Subcutaneous abdominal adipose tissue (tissue), 5 donors: ENCODE measurements around the gene SETBP1.

Experiments used
- H3K27ac ChIP-seq: one replicate; pipeline ENCODE4 v1.7.0; 2013; ENCODE audit warnings: low read depth, mild to moderate bottlenecking, inconsistent platforms, low read length, moderate library complexity
- H3K27me3 ChIP-seq, 5 donors: one replicate each; pipeline ENCODE4 v1.7.0; 2013; ENCODE audit warnings: low read length in 5 of 5, inconsistent platforms in 1 of 5; ENCODE audit not compliant: control insufficient read depth in 5 of 5, insufficient read depth in 4 of 5
- H3K36me3 ChIP-seq, 5 donors: one replicate each; pipeline ENCODE4 v1.7.0; 2013; ENCODE audit warnings: low read length in 5 of 5; ENCODE audit not compliant: control insufficient read depth in 5 of 5, insufficient read depth in 5 of 5
- H3K4me1 ChIP-seq, 5 donors: one replicate each; pipeline ENCODE4 v1.7.0; 2013; ENCODE audit warnings: low read length in 5 of 5, mild to moderate bottlenecking in 3 of 5, moderate library complexity in 1 of 5; ENCODE audit not compliant: control insufficient read depth in 5 of 5, insufficient read depth in 5 of 5
- H3K4me3 ChIP-seq, 5 donors: one replicate each; pipeline ENCODE4 v1.7.0; 2013; ENCODE audit warnings: low read length in 5 of 5, low read depth in 1 of 5
- H3K9ac ChIP-seq, 5 donors: one replicate each; pipeline ENCODE4 v1.7.0; 2013; ENCODE audit warnings: low read length in 5 of 5, mild to moderate bottlenecking in 4 of 5, moderate library complexity in 3 of 5
- H3K9me3 ChIP-seq, 5 donors: one replicate each; pipeline ENCODE4 v1.7.0; 2013; ENCODE audit warnings: low read length in 5 of 5; ENCODE audit not compliant: control insufficient read depth in 5 of 5
- donor health status: healthy.
- donor health status: healthy.
- donor health status: healthy.
- donor health status: healthy.
- donor health status: healthy.

Gene SETBP1

DNA sequence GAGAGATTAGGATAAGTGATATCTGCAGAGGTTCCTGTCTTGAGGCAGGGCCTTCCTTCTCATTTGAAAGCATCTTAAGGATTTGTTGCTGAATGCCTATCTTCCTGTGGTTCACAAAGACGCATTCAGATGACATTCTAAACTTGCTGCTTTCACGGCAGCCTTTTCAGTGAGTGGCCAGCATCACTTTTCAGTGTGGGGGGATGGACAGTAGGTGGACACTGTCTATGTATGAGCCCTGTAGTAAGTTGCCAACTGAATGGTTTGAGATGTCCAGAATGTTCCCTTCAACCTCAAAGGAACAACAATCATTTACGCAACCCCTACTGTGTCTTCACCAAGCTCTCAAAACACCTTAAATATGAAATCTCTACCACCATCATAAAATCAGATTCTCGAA, 46.6 kb downstream of the SETBP1 start:
- H3K36me3 ChIP-seq: no peaks in the 10 kb centered on the region
- H3K27ac ChIP-seq: no peak overlapping the region
- no peaks in the 10 kb centered on the region for H3K9me3 ChIP-seq
- H3K4me1 ChIP-seq: peaks cover 3 to 35% (median 29%) of the 10 kb centered on the region in 5 donors
- no peaks in the 10 kb centered on the region for H3K27me3 ChIP-seq
- no peak overlapping the region for H3K9ac ChIP-seq
- no peak overlapping the region for H3K4me3 ChIP-seq

DNA sequence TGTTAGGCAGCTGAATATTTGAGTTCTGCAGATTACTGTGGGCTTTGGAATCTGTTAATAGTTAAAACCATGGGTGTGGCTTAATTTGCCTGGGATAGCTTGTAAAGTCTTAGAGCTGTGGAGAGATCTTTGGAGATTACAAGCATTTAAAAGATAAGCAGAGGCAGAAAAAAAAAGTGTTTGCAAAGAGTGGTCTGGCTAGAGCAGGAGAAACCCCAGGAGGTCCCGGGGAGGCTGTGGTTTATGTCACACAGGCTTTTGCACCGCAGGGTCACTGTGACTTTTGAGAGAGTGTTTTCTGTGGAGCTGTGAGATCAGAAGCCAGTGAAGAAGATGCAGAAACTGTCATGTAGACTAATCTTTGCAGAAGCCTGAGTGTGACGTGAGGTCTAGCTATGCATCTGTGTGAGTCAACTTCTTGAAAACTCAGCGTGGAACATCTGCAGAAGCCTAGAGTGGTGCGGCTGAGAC, 49.0 kb downstream of the SETBP1 start:
- no peak overlapping the region for H3K4me3 ChIP-seq
- H3K27ac ChIP-seq: no peak overlapping the region

GRCh38 chr18:44730803-44731529, 50.3 kb downstream of the SETBP1 start:
- Histone ChIP-seq H3K27me3 (no peaks in the 10 kb centered on the region), H3K36me3 (no peaks in the 10 kb centered on the region), H3K4me3 (no peak overlapping the region), H3K9ac (no peak overlapping the region), H3K9me3 (no peaks in the 10 kb centered on the region), H3K4me1 (peaks cover 0 to 16% (median 7%) of the 10 kb centered on the region in 5 donors), H3K27ac (no peak overlapping the region)

More for the DNA sequence above, 49.0 kb downstream of the SETBP1 start:
- Histone ChIP-seq H3K27me3 (no peaks in the 10 kb centered on the region), H3K9me3 (no peaks in the 10 kb centered on the region), H3K4me1 (peaks cover 0 to 29% (median 18%) of the 10 kb centered on the region in 5 donors), H3K36me3 (no peaks in the 10 kb centered on the region), H3K9ac (no peak overlapping the region)

GRCh38 chr18:44731530-44732237, 51.0 kb downstream of the SETBP1 start:
- Histone ChIP-seq H3K36me3 (no peaks in the 10 kb centered on the region), H3K27me3 (no peaks in the 10 kb centered on the region), H3K9ac (no peak overlapping the region), H3K4me1 (peaks cover 0 to 11% (median 3%) of the 10 kb centered on the region in 5 donors), H3K9me3 (no peaks in the 10 kb centered on the region), H3K4me3 (no peak overlapping the region), H3K27ac (no peak overlapping the region)

- peaks cover under 1 to 11% (median 3%) of the 10 kb centered on the region in 5 donors for H3K4me1 ChIP-seq
- no peak overlapping the region for H3K4me3 ChIP-seq
- no peak overlapping the region for H3K27ac ChIP-seq
- no peaks in the 10 kb centered on the region for H3K36me3 ChIP-seq
- H3K27me3 ChIP-seq: no peaks in the 10 kb centered on the region
- H3K9ac ChIP-seq: no peak overlapping the region
- no peaks in the 10 kb centered on the region for H3K9me3 ChIP-seq
Measured at GRCh38 chr18:44732238-44732563, 51.5 kb downstream of the SETBP1 start.

GRCh38 chr18:44732599-44732998, 51.9 kb downstream of the SETBP1 start:
- Histone ChIP-seq H3K4me3 (no peak overlapping the region), H3K9me3 (no peaks in the 10 kb centered on the region), H3K27me3 (no peaks in the 10 kb centered on the region), H3K36me3 (no peaks in the 10 kb centered on the region), H3K27ac (no peak overlapping the region), H3K9ac (no peak overlapping the region), H3K4me1 (peaks cover 2 to 11% (median 3%) of the 10 kb centered on the region in 5 donors)

- H3K9me3 ChIP-seq: no peaks in the 10 kb centered on the region
- no peak overlapping the region for H3K27ac ChIP-seq
- H3K4me1 ChIP-seq: peaks cover 2 to 11% (median 3%) of the 10 kb centered on the region in 5 donors
- no peak overlapping the region for H3K4me3 ChIP-seq
- no peak overlapping the region for H3K9ac ChIP-seq
- no peaks in the 10 kb centered on the region for H3K27me3 ChIP-seq
- no peaks in the 10 kb centered on the region for H3K36me3 ChIP-seq
Measured at GRCh38 chr18:44733069-44733753, 52.5 kb downstream of the SETBP1 start.

DNA sequence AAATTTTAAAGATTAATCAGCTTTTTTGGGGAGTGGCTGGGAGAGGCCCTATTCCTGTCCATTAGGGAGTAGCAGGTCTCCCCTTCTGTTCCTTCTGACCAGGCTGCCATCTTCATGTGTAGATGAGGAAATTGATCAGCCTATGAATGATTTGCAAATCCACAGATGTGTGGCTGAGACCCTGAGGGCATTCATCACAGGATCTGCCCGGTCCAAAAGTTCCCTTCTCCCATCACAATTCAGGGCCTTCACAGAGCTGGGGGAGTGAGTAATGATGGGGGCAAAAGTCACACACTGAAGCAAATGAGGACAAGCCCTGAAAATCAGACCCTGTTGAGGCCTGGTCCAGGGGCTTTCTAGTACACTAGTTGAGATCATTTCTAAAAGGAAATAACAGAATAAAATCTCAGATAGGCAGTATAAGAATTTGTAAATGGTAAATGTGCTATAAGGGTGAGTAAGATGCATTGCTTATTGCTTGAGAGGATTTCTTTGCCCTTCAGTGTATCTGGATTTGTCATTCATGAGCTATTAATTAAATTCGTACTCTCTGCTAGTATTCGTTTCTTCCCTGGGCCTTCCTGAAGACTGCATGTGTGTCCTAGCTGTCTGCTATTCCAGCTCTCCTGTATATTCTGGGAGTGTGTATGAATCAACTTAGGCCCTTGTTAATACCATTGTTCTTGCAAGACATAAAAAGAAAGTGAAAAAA, 53.2 kb downstream of the SETBP1 start:
- H3K9ac ChIP-seq: no peak overlapping the region
- H3K36me3 ChIP-seq: no peaks in the 10 kb centered on the region
- peaks cover 2 to 11% (median 3%) of the 10 kb centered on the region in 5 donors for H3K4me1 ChIP-seq
- H3K9me3 ChIP-seq: no peaks in the 10 kb centered on the region
- H3K4me3 ChIP-seq: no peak overlapping the region
- H3K27me3 ChIP-seq: no peaks in the 10 kb centered on the region
- no peak overlapping the region for H3K27ac ChIP-seq

- Histone ChIP-seq H3K27me3 (no peaks in the 10 kb centered on the region), H3K4me3 (no peak overlapping the region), H3K36me3 (no peaks in the 10 kb centered on the region), H3K4me1 (peaks cover 0 to 11% (median 3%) of the 10 kb centered on the region in 5 donors), H3K9ac (no peak overlapping the region), H3K9me3 (no peaks in the 10 kb centered on the region), H3K27ac (no peak overlapping the region)
Measured at GRCh38 chr18:44735096-44735495, 54.4 kb downstream of the SETBP1 start.
